HEK293 (cell line): ENCODE results near the gene KRTAP22-1.

Source experiments
- CTCF ChIA-PET: fragments of 350-600 bp; formaldehyde crosslinking; extraction: SDS; loops from one replicate; lab custom pipeline; 2021; ENCODE audit warnings: antibody characterized with exemption; lab: Yijun Ruan, JAX
- POLR2A ChIA-PET: fragments of 300-600 bp; formaldehyde crosslinking; extraction: SDS; loops from one replicate; lab custom pipeline; 2020; ENCODE audit warnings: antibody characterized with exemption, inconsistent platforms; lab: Yijun Ruan, JAX
- H3K27ac ChIP-seq: fragments of 200-500 bp; sonication (Bioruptor generic); 2 replicates; pipeline ENCODE4 v1.5.1; 2014; ENCODE audit warnings: low read depth, low read length, control low read depth, inconsistent platforms; ENCODE audit errors: extremely low read depth
- H3K36me3 ChIP-seq, 2 experiments: fragments of 200-500 bp in 1 of 2; sonication (Bioruptor generic) in 1 of 2; 1 replicate in 1 of 2; 2 replicates in 1 of 2; pipeline ENCODE4 v1.5.1; 2014 to 2017; ENCODE audit warnings: inconsistent platforms in 2 of 2, low read length in 2 of 2; ENCODE audit not compliant: control insufficient read depth in 2 of 2, insufficient read depth in 1 of 2
- H3K4me1 ChIP-seq: fragments of 200-500 bp; sonication (Bioruptor generic); 2 replicates; pipeline ENCODE4 v1.5.1; 2014; ENCODE audit warnings: mild to moderate bottlenecking, low read length, inconsistent platforms; ENCODE audit not compliant: control insufficient read depth, insufficient read depth
- H3K4me3 ChIP-seq: 2 replicates; pipeline ENCODE4 v1.5.1; 2011; ENCODE audit warnings: low read depth, mild to moderate bottlenecking, control low read depth, low read length, moderate library complexity
- H3K9me3 ChIP-seq: fragments of 200-500 bp; sonication (Bioruptor generic); 2 replicates; pipeline ENCODE4 v1.5.1; 2014; ENCODE audit warnings: low read depth, low read length, inconsistent platforms; ENCODE audit not compliant: control insufficient read depth, insufficient read depth
- GLIS2 ChIP-seq: fragments of 450-650 bp; formaldehyde crosslinking; IDR thresholded peaks from 2 replicates; pipeline ENCODE4 v1.5.1; 2016; ENCODE audit warnings: missing biosample characterization, missing genetic modification characterization
- MEIS1 ChIP-seq: sonication (generic); formaldehyde crosslinking; IDR thresholded peaks from 2 replicates; pipeline ENCODE4 v1.8.1; 2022; ENCODE audit warnings: missing genetic modification reagents, mild to moderate bottlenecking, borderline replicate concordance
- OVOL3 ChIP-seq: fragments of 450-650 bp; formaldehyde crosslinking; IDR thresholded peaks from 2 replicates; pipeline ENCODE4 v1.5.1; 2016; ENCODE audit warnings: missing biosample characterization, missing genetic modification characterization
- REPIN1 ChIP-seq: fragments of 450-650 bp; formaldehyde crosslinking; IDR thresholded peaks from 2 replicates; pipeline ENCODE4 v1.5.1; 2017; ENCODE audit warnings: missing biosample characterization, missing genetic modification characterization, low read depth
- TRIM28 ChIP-seq: IDR thresholded peaks from 2 replicates; pipeline ENCODE4 v1.6.1; 2011; ENCODE audit warnings: low read length, control low read depth, borderline replicate concordance
- ZFP3 ChIP-seq: fragments of 450-650 bp; formaldehyde crosslinking; IDR thresholded peaks from 2 replicates; pipeline ENCODE4 v1.5.1; 2016; ENCODE audit warnings: low read depth, missing biosample characterization, missing genetic modification characterization
- ZNF112 ChIP-seq: fragments of 450-650 bp; formaldehyde crosslinking; IDR thresholded peaks from 2 replicates; pipeline ENCODE4 v1.5.0; 2017; ENCODE audit warnings: missing biosample characterization, missing genetic modification characterization
- ZNF140 ChIP-seq: fragments of 450-650 bp; formaldehyde crosslinking; IDR thresholded peaks from 2 replicates; pipeline ENCODE4 v1.5.1; 2016; ENCODE audit warnings: missing biosample characterization, missing genetic modification characterization
- ZNF175 ChIP-seq: fragments of 450-650 bp; formaldehyde crosslinking; IDR thresholded peaks from 2 replicates; pipeline ENCODE4 v1.5.1; 2016; ENCODE audit warnings: missing biosample characterization, missing genetic modification characterization
- ZNF24 ChIP-seq: fragments of 450-650 bp; formaldehyde crosslinking; IDR thresholded peaks from 2 replicates; pipeline ENCODE4 v1.5.1; 2016; ENCODE audit warnings: missing biosample characterization, missing genetic modification characterization
- ZNF292 ChIP-seq: fragments of 450-650 bp; formaldehyde crosslinking; IDR thresholded peaks from 2 replicates; pipeline ENCODE4 v1.5.1; 2016; ENCODE audit warnings: low read depth, missing biosample characterization, missing genetic modification characterization, borderline replicate concordance
- ZNF555 ChIP-seq: fragments of 450-650 bp; formaldehyde crosslinking; conservative IDR thresholded peaks from 2 replicates; pipeline ENCODE4 v1.5.1; 2017; ENCODE audit warnings: missing biosample characterization, mild to moderate bottlenecking, missing genetic modification characterization, inconsistent platforms
- ZNF747 ChIP-seq: fragments of 450-650 bp; formaldehyde crosslinking; IDR thresholded peaks from 2 replicates; pipeline ENCODE4 v1.5.1; 2016; ENCODE audit warnings: missing biosample characterization, missing genetic modification characterization
- ZNF76 ChIP-seq: fragments of 450-650 bp; formaldehyde crosslinking; IDR thresholded peaks from 2 replicates; pipeline ENCODE4; 2016; ENCODE audit warnings: low read depth, missing biosample characterization, missing genetic modification characterization, borderline replicate concordance
- ZNF791 ChIP-seq: fragments of 450-650 bp; formaldehyde crosslinking; IDR thresholded peaks from 2 replicates; pipeline ENCODE4 v1.5.1; 2016; ENCODE audit warnings: missing biosample characterization, missing genetic modification characterization
- TF ChIP-seq, protein P1 (sequence below): fragments of 450-650 bp; formaldehyde crosslinking; IDR thresholded peaks from 2 replicates; pipeline ENCODE4 v1.5.1; 2016; ENCODE audit warnings: missing biosample characterization, missing genetic modification characterization, low read depth
- TF ChIP-seq, protein P2 (sequence below): fragments of 450-650 bp; formaldehyde crosslinking; IDR thresholded peaks from 2 replicates; pipeline ENCODE4 v1.5.0; 2017; ENCODE audit warnings: missing biosample characterization, missing genetic modification characterization, borderline replicate concordance
- TF ChIP-seq, protein P3 (sequence below): fragments of 450-650 bp; formaldehyde crosslinking; IDR thresholded peaks from 2 replicates; pipeline ENCODE4 v1.5.1; 2017; ENCODE audit warnings: missing biosample characterization, missing genetic modification characterization
- TF ChIP-seq, protein P4 (sequence below): fragments of 450-650 bp; formaldehyde crosslinking; IDR thresholded peaks from 2 replicates; pipeline ENCODE4 v1.5.1; 2016; ENCODE audit warnings: missing biosample characterization, missing genetic modification characterization
- TF ChIP-seq, protein P5 (sequence below): fragments of 450-650 bp; IDR thresholded peaks from 2 replicates; pipeline ENCODE4 v1.5.1; 2018; ENCODE audit warnings: missing biosample characterization, missing genetic modification characterization
- TF ChIP-seq, protein P6 (sequence below): fragments of 450-650 bp; formaldehyde crosslinking; IDR thresholded peaks from 2 replicates; pipeline ENCODE4 v1.5.1; 2016; ENCODE audit warnings: missing biosample characterization, missing genetic modification characterization

Gene KRTAP22-1

DNA sequence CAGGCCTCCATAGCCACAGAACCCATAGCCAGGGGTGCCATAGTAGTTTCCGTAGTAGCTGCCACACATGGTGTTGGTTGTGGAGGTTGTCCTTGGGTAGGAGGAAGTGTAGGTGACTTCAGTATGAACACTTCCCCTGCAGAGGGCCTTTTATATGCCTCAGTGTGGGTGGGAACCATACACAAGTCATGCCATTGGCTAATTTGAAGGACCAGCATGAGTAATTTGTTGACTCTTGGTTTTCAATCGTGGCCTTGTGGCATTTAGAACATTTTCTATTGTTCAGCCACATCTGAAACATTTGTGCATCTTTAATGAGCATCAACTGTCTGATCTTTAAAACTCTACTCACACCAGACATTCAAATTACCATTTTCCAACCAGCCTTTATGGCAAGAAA lies 12.9 kb downstream of the KRTAP22-1 start, which contains the start of gene KRTAP6-1:
TSS of gene KRTAP6-1 (minus strand) at position 95 of the 400 bp plus-strand sequence. CDS start at position 69, 26 bp downstream.
- no peak for TF ChIP-seq ZNF175 (tag by site-specific recombination)
- TF ChIP-seq, protein P1, sequence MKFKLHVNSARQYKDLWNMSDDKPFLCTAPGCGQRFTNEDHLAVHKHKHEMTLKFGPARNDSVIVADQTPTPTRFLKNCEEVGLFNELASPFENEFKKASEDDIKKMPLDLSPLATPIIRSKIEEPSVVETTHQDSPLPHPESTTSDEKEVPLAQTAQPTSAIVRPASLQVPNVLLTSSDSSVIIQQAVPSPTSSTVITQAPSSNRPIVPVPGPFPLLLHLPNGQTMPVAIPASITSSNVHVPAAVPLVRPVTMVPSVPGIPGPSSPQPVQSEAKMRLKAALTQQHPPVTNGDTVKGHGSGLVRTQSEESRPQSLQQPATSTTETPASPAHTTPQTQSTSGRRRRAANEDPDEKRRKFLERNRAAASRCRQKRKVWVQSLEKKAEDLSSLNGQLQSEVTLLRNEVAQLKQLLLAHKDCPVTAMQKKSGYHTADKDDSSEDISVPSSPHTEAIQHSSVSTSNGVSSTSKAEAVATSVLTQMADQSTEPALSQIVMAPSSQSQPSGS (tag by site-specific recombination) = no peak
- no peak for TF ChIP-seq ZNF791 (tag by site-specific recombination)
- TF ChIP-seq ZNF747 (tag by site-specific recombination) = no peak
- no peak for TF ChIP-seq REPIN1 (tag by site-specific recombination)
- no peak for TF ChIP-seq MEIS1 (CRISPR knock-in tag)
- TF ChIP-seq, protein P2, sequence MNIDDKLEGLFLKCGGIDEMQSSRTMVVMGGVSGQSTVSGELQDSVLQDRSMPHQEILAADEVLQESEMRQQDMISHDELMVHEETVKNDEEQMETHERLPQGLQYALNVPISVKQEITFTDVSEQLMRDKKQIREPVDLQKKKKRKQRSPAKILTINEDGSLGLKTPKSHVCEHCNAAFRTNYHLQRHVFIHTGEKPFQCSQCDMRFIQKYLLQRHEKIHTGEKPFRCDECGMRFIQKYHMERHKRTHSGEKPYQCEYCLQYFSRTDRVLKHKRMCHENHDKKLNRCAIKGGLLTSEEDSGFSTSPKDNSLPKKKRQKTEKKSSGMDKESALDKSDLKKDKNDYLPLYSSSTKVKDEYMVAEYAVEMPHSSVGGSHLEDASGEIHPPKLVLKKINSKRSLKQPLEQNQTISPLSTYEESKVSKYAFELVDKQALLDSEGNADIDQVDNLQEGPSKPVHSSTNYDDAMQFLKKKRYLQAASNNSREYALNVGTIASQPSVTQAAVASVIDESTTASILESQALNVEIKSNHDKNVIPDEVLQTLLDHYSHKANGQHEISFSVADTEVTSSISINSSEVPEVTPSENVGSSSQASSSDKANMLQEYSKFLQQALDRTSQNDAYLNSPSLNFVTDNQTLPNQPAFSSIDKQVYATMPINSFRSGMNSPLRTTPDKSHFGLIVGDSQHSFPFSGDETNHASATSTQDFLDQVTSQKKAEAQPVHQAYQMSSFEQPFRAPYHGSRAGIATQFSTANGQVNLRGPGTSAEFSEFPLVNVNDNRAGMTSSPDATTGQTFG (tag by site-specific recombination) = no peak
- TF ChIP-seq OVOL3 (tag by site-specific recombination) = no peak
- TF ChIP-seq, all 188 proteins: peak for 0
- no peaks in the 10 kb centered on the region for H3K4me1 ChIP-seq
- no peaks in the 10 kb centered on the region for H3K9me3 ChIP-seq
- H3K27ac ChIP-seq = no peak within 1 kb of the TSS
- no peaks in the 10 kb centered on the region for H3K36me3 ChIP-seq
- no peak within 1 kb of the TSS for H3K4me3 ChIP-seq
- CTCF ChIA-PET = interaction anchor here (0.7 kb wide), 1 partner anchor 193 kb away, joined by 3 read pairs; no protein-coding TSS in a partner anchor
- POLR2A ChIA-PET = no interaction called here

DNA sequence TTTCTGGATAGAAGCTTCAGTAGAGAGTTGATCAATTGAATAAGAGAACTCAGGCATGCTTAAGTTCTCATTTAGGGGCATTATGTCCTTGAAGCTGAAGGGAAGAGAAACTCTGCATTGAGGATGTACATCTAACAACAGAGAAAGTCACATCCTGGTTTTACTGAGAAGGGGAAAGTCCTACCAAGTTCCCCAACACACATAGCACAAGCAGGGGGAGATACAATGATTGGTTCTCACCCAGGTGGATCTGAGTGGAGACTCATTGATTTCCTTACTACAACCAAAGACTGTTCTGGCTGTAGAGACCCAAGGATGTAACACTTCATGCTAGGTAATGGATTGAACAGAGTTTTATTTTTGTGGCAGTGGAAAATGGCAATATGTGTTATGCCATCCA lies 14.3 kb downstream of the KRTAP22-1 start:
- CTCF ChIA-PET = interaction anchor here (0.5 kb wide), 1 partner anchor 11 kb away, joined by 4 read pairs; no protein-coding TSS in a partner anchor
- no peak overlapping the region for H3K27ac ChIP-seq
- TF ChIP-seq, protein P3, sequence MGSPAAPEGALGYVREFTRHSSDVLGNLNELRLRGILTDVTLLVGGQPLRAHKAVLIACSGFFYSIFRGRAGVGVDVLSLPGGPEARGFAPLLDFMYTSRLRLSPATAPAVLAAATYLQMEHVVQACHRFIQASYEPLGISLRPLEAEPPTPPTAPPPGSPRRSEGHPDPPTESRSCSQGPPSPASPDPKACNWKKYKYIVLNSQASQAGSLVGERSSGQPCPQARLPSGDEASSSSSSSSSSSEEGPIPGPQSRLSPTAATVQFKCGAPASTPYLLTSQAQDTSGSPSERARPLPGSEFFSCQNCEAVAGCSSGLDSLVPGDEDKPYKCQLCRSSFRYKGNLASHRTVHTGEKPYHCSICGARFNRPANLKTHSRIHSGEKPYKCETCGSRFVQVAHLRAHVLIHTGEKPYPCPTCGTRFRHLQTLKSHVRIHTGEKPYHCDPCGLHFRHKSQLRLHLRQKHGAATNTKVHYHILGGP = no peak
- TF ChIP-seq, protein P4, sequence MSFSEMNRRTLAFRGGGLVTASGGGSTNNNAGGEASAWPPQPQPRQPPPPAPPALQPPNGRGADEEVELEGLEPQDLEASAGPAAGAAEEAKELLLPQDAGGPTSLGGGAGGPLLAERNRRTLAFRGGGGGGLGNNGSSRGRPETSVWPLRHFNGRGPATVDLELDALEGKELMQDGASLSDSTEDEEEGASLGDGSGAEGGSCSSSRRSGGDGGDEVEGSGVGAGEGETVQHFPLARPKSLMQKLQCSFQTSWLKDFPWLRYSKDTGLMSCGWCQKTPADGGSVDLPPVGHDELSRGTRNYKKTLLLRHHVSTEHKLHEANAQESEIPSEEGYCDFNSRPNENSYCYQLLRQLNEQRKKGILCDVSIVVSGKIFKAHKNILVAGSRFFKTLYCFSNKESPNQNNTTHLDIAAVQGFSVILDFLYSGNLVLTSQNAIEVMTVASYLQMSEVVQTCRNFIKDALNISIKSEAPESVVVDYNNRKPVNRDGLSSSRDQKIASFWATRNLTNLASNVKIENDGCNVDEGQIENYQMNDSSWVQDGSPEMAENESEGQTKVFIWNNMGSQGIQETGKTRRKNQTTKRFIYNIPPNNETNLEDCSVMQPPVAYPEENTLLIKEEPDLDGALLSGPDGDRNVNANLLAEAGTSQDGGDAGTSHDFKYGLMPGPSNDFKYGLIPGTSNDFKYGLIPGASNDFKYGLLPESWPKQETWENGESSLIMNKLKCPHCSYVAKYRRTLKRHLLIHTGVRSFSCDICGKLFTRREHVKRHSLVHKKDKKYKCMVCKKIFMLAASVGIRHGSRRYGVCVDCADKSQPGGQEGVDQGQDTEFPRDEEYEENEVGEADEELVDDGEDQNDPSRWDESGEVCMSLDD = no peak
- TF ChIP-seq ZNF292 (tag by site-specific recombination) = no peak
- TF ChIP-seq ZFP3 (tag by site-specific recombination) = no peak
- TF ChIP-seq, protein P5, sequence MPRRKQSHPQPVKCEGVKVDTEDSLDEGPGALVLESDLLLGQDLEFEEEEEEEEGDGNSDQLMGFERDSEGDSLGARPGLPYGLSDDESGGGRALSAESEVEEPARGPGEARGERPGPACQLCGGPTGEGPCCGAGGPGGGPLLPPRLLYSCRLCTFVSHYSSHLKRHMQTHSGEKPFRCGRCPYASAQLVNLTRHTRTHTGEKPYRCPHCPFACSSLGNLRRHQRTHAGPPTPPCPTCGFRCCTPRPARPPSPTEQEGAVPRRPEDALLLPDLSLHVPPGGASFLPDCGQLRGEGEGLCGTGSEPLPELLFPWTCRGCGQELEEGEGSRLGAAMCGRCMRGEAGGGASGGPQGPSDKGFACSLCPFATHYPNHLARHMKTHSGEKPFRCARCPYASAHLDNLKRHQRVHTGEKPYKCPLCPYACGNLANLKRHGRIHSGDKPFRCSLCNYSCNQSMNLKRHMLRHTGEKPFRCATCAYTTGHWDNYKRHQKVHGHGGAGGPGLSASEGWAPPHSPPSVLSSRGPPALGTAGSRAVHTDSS = no peak
- no peak for TF ChIP-seq TRIM28
- no peak for TF ChIP-seq ZNF112 (tag by site-specific recombination)
- no peak for TF ChIP-seq ZNF140 (tag by site-specific recombination)
- TF ChIP-seq, protein P6, sequence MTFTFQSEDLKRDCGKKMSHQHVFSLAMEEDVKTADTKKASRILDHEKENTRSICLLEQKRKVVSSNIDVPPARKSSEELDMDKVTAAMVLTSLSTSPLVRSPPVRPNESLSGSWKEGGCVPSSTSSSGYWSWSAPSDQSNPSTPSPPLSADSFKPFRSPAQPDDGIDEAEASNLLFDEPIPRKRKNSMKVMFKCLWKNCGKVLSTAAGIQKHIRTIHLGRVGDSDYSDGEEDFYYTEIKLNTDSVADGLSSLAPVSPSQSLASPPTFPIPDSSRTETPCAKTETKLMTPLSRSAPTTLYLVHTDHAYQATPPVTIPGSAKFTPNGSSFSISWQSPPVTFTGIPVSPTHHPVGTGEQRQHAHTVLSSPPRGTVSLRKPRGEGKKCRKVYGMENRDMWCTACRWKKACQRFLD = no peak
- no peak for TF ChIP-seq ZNF76 (tag by site-specific recombination)
- no peak for TF ChIP-seq ZNF24
- TF ChIP-seq GLIS2 (tag by site-specific recombination) = no peak
- TF ChIP-seq ZNF555 (tag by site-specific recombination) = no peak
- H3K4me1 ChIP-seq = no peaks in the 10 kb centered on the region
- no peaks in the 10 kb centered on the region for H3K9me3 ChIP-seq
- no peaks in the 10 kb centered on the region for H3K36me3 ChIP-seq
- POLR2A ChIA-PET = no interaction called here
- no peak overlapping the region for H3K4me3 ChIP-seq
